GM12878 (cell line): Measurements from ENCODE around the gene ANXA10. TPM values are rescaled to one million over a fixed set of nuclear protein-coding genes. Genes with fewer than 3 reads are reported as not detected.

Experiments used
- ATAC-seq: fragments of 200-7000 bp; cut with Tn5 transposase; 3 replicates; pipeline ENCODE4 v1.9.1; 2020; ENCODE audit warnings: mild to moderate bottlenecking, moderate library complexity
- BruUV-seq: library from RNA; stranded (reverse); fragments of 400-500 nt; replicated peaks from 2 replicates; lab custom pipeline; 2021; lab: Mats Ljungman, UMichigan
- CTCF ChIA-PET: fragments of 300-600 bp; sonication (Branson Sonifier 250); formaldehyde crosslinking; extraction: SDS; loops from one replicate; lab custom pipeline; 2021; ENCODE audit warnings: inconsistent platforms; lab: Yijun Ruan, JAX
- POLR2A ChIA-PET: fragments of 350-600 bp; formaldehyde crosslinking; extraction: SDS; loops from one replicate; lab custom pipeline; 2021; ENCODE audit warnings: inconsistent platforms; lab: Charles Lee
- RAD21 ChIA-PET: fragments of 300-600 bp; sonication (Branson Sonifier 250); formaldehyde crosslinking; loops from one replicate; lab custom pipeline; 2023; ENCODE audit warnings: antibody characterized with exemption; ENCODE audit not compliant: unreplicated experiment; lab: Charles Lee
- SMC1A ChIA-PET: fragments of 300-600 bp; sonication (Branson Sonifier 250); formaldehyde crosslinking; loops from one replicate; lab custom pipeline; 2023; ENCODE audit not compliant: unreplicated experiment, uncharacterized antibody; lab: Charles Lee
- DNase-seq: peaks from one replicate; pipeline ENCODE4 v3.0.0-alpha.2; 2011; ENCODE audit warnings: low read depth, low spot score
- FAIRE-seq: peaks from 3 replicates; lab custom pipeline; 2011; peaks lifted over from hg19 to GRCh38; lab: Jason Lieb, UNC
- H2AFZ ChIP-seq: 2 replicates; pipeline ENCODE4 v1.6.0; 2011; ENCODE audit warnings: low read depth, low read length, control low read depth; ENCODE audit not compliant: control insufficient read depth
- H3K27ac ChIP-seq: 2 replicates; pipeline ENCODE4 v1.5.1; 2011; ENCODE audit warnings: control low read depth; ENCODE audit not compliant: control insufficient read depth, insufficient read depth
- H3K27me3 ChIP-seq, 2 experiments: replicated peaks in 1 of 2; 2 replicates each; pipeline versions ENCODE4 v1.6.0 to v1.6.1; 2011; ENCODE audit warnings: low read length in 1 of 2; ENCODE audit not compliant: control insufficient read depth in 2 of 2, insufficient read depth in 2 of 2
- H3K36me3 ChIP-seq, 2 experiments: 2 replicates each; pipeline ENCODE4 v1.5.1; 2011; ENCODE audit warnings: low read length in 1 of 2; ENCODE audit not compliant: control insufficient read depth in 2 of 2, insufficient read depth in 2 of 2
- H3K4me1 ChIP-seq: 2 replicates; pipeline ENCODE4 v1.6.1; 2011; ENCODE audit warnings: mild to moderate bottlenecking, low read length, moderate library complexity, mixed read lengths; ENCODE audit not compliant: control insufficient read depth, insufficient read depth
- H3K4me2 ChIP-seq: 2 replicates; pipeline ENCODE4 v1.6.0; 2011; ENCODE audit warnings: control low read depth; ENCODE audit not compliant: control insufficient read depth, insufficient read depth
- H3K4me3 ChIP-seq: fragments of 200-600 bp; sonication (generic); 2 replicates; pipeline ENCODE4 v1.5.1; 2016
- H3K79me2 ChIP-seq: 2 replicates; pipeline ENCODE4 v1.6.0; 2011; ENCODE audit warnings: low read length; ENCODE audit not compliant: control insufficient read depth, insufficient read depth
- H3K9ac ChIP-seq: 2 replicates; pipeline ENCODE4 v1.8.0; 2011; ENCODE audit warnings: low read length, control low read depth, mixed read lengths; ENCODE audit not compliant: control insufficient read depth, insufficient read depth
- H3K9me3 ChIP-seq: replicated peaks from 3 replicates; pipeline ENCODE4 v1.5.1; 2011; ENCODE audit warnings: mild to moderate bottlenecking, low read length; ENCODE audit not compliant: control insufficient read depth, insufficient read depth
- H4K20me1 ChIP-seq: 2 replicates; pipeline ENCODE4 v1.6.0; 2011; ENCODE audit not compliant: control insufficient read depth, insufficient read depth
- DPF2 ChIP-seq: fragments of 450-650 bp; IDR thresholded peaks from 2 replicates; pipeline ENCODE4 v1.6.1; 2017; ENCODE audit warnings: mild to moderate bottlenecking
- ETV6 ChIP-seq, 2 experiments: fragments of 450-650 bp in 1 of 2; IDR thresholded peaks in 1 of 2; conservative IDR thresholded peaks in 1 of 2; 2 replicates each; pipeline ENCODE4 v1.6.1; 2014; ENCODE audit warnings: antibody characterized with exemption in 1 of 2, borderline replicate concordance in 1 of 2, low read depth in 1 of 2, mild to moderate bottlenecking in 1 of 2, moderate library complexity in 1 of 2
- NKRF ChIP-seq: fragments of 450-650 bp; conservative IDR thresholded peaks from 2 replicates; pipeline ENCODE4 v1.6.1; 2017; ENCODE audit warnings: mild to moderate bottlenecking, moderate library complexity
- NR2C1 ChIP-seq: fragments of 450-650 bp; IDR thresholded peaks from 2 replicates; pipeline ENCODE4 v1.6.1; 2017; ENCODE audit warnings: antibody characterized with exemption, mild to moderate bottlenecking, moderate library complexity
- RCOR1 ChIP-seq: conservative IDR thresholded peaks from 2 replicates; pipeline ENCODE4 v1.6.1; 2012; ENCODE audit warnings: low read depth, low read length, improper control_type of control experiment
- ZNF384 ChIP-seq: IDR thresholded peaks from 2 replicates; pipeline ENCODE4 v1.6.1; 2012; ENCODE audit warnings: low read depth, mild to moderate bottlenecking, low read length, improper control_type of control experiment, borderline replicate concordance
- ZNF687 ChIP-seq: fragments of 450-650 bp; IDR thresholded peaks from 2 replicates; pipeline ENCODE4 v1.6.1; 2017; ENCODE audit warnings: mild to moderate bottlenecking, moderate library complexity
- WGBS: methylation state at CpG from one replicate; pipeline ENCODE4 v1.1.6; 2016; ENCODE audit warnings: low lambda C conversion rate; ENCODE audit not compliant: insufficient replicate concordance, insufficient coverage; ENCODE audit errors: missing lambda C conversion rate; 5-methylcytosine and 5-hydroxymethylcytosine counted together
- in situ Hi-C: fragments of 300-500 bp; cut with MboI; formaldehyde crosslinking; loops from 9 replicates; pipeline ENCODE4 v1.14.3; 2018; ENCODE audit warnings: mixed read lengths
- intact Hi-C: fragments of 100-400 bp; cut with micrococcal nuclease; formaldehyde crosslinking; loops from one replicate; pipeline ENCODE4 v1.14.2; 2022; ENCODE audit not compliant: unreplicated experiment
- polyA plus RNA-seq, 11 experiments: library from polyadenylated mRNA; depleted of rRNA in 4 of 11; unstranded in 6 of 11; stranded (reverse) in 5 of 11; fragments of >200 nt; fragmentation: Nextera tagmentation in 4 of 11; fragmentation: Illumina TruSeq in 1 of 11; extraction: Ambion mirVana in 4 of 11; extraction: Trizol in 1 of 11; gene quantifications; 1 replicate in 1 of 11; 2 replicates in 10 of 11; pipeline versions ENCODE4 v1.2.1 to v1.2.3, GENCODE V29; 2011 to 2016; ENCODE audit warnings: inconsistent platforms in 2 of 11, missing spikeins in 2 of 11, low read depth in 1 of 11
- total RNA-seq, 4 experiments: library from RNA; depleted of rRNA in 3 of 4; stranded (reverse); fragments of >200 nt in 3 of 4; fragmentation: Illumina TruSeq in 1 of 4; extraction: Trizol in 1 of 4; gene quantifications; 2 replicates each; pipeline versions ENCODE4 v1.2.1 to v1.2.3, GENCODE V29; 2013 to 2021
- TF ChIP-seq, protein P1 (sequence below): fragments of 450-650 bp; formaldehyde crosslinking; IDR thresholded peaks from 2 replicates; pipeline ENCODE4 v1.4.0; 2022; ENCODE audit warnings: mild to moderate bottlenecking, moderate library complexity
- TF ChIP-seq, protein P2 (sequence below): IDR thresholded peaks from 2 replicates; pipeline ENCODE4 v1.6.1; 2012; ENCODE audit warnings: low read depth, low read length, improper control_type of control experiment

ANXA10 gene
- total and polyA plus RNA-seq, 10 of the 15 experiments (the other 5 are each of a cell fraction or from before 2014, with no cell fraction given) = not detected

DNA sequence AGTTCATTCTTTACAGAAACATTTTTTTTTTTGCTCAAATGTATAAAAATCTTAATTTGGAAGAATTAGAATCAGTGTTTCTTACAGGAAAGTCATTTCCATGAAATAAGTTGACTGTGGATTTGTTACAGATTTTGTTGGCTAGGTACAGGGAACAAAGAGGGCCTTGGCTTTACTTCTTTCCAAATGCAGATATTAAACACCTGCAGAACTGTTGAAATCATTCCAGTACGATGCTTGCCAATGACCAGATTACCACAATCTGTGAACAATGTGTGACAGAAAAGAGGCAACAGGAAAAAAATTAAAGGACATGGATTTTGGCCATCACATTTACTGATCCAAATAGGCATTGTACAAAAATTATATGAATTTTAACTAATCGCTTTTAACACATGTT, 70.8 kb downstream of the ANXA10 start:
- ChIA-PET SMC1A (no interaction called here), POLR2A (no interaction called here), CTCF (interaction anchor here (1.2 kb wide), 1 partner anchor 91 kb away, joined by 3 read pairs; no protein-coding TSS in a partner anchor), RAD21 (no interaction called here)
- ATAC-seq (no peak), DNase-seq (no peak), FAIRE-seq (no peak)
- Histone ChIP-seq H3K4me3 (no peak overlapping the region), H2AFZ (no peak overlapping the region), H3K36me3 (no peaks in the 10 kb centered on the region), H3K27ac (no peak overlapping the region), H3K27me3 (no peaks in the 10 kb centered on the region), H3K9ac (no peak overlapping the region), H4K20me1 (no peaks in the 10 kb centered on the region), H3K4me1 (no peaks in the 10 kb centered on the region), H3K79me2 (no peaks in the 10 kb centered on the region), H3K9me3 (no peaks in the 10 kb centered on the region), H3K4me2 (no peak overlapping the region)
- in situ Hi-C loops (no loop called here), intact Hi-C loops (no loop called here)
- BruUV-seq = no TSS peak
- 48% methylated on average over 2 of the region's 2 CpGs for WGBS
- no peak for TF ChIP-seq DPF2
- TF ChIP-seq ETV6 (conservative IDR thresholded peaks at IDR 0.05 in 1 of 2, IDR thresholded peaks at IDR 0.05 in 1 of 2; ENCODE audit: borderline replicate concordance in 1 of 2, low read depth in 1 of 2) = no peak
- TF ChIP-seq, protein P1, sequence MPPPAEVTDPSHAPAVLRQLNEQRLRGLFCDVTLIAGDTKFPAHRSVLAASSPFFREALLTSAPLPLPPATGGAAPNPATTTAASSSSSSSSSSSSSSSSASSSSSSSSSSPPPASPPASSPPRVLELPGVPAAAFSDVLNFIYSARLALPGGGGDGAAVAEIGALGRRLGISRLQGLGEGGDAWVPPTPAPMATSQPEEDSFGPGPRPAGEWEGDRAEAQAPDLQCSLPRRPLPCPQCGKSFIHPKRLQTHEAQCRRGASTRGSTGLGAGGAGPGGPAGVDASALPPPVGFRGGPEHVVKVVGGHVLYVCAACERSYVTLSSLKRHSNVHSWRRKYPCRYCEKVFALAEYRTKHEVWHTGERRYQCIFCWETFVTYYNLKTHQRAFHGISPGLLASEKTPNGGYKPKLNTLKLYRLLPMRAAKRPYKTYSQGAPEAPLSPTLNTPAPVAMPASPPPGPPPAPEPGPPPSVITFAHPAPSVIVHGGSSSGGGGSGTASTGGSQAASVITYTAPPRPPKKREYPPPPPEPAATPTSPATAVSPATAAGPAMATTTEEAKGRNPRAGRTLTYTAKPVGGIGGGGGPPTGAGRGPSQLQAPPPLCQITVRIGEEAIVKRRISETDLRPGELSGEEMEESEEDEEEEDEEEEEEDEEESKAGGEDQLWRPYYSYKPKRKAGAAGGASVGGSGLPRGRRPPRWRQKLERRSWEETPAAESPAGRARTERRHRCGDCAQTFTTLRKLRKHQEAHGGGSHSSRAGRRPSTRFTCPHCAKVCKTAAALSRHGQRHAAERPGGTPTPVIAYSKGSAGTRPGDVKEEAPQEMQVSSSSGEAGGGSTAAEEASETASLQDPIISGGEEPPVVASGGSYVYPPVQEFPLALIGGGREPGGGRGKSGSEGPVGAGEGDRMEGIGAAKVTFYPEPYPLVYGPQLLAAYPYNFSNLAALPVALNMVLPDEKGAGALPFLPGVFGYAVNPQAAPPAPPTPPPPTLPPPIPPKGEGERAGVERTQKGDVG (CRISPR knock-in tag) = no peak
- TF ChIP-seq ZNF687 = no peak
- no peak for TF ChIP-seq ZNF384
- no peak for TF ChIP-seq RCOR1
- no peak for TF ChIP-seq NKRF
- TF ChIP-seq, protein P2, sequence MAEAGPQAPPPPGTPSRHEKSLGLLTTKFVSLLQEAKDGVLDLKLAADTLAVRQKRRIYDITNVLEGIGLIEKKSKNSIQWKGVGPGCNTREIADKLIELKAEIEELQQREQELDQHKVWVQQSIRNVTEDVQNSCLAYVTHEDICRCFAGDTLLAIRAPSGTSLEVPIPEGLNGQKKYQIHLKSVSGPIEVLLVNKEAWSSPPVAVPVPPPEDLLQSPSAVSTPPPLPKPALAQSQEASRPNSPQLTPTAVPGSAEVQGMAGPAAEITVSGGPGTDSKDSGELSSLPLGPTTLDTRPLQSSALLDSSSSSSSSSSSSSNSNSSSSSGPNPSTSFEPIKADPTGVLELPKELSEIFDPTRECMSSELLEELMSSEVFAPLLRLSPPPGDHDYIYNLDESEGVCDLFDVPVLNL = no peak
- TF ChIP-seq NR2C1 = no peak
